Esophagus muscularis mucosa (tissue), 4 donors: ENCODE measurements around the gene VPS18. TPM values are rescaled to one million over a fixed set of nuclear protein-coding genes. Genes with fewer than 3 reads are reported as not detected.

Source experiments
- DNase-seq: peaks from one replicate; pipeline ENCODE4 v3.0.0-alpha.2; 2017; ENCODE audit errors: extremely low spot score
- H3K27ac ChIP-seq, 4 donors: fragments of 200-600 bp; sonication (generic); replicated peaks in 1 of 4; 1 replicate in 3 of 4; 2 replicates in 1 of 4; pipeline ENCODE4 v1.5.1; 2016 to 2019; ENCODE audit warnings: mild to moderate bottlenecking in 1 of 4
- H3K27me3 ChIP-seq, 4 donors: fragments of 200-600 bp; sonication (generic); one replicate each; pipeline versions ENCODE4 v1.5.1 to v1.6.0; 2016 to 2019
- H3K36me3 ChIP-seq, 4 donors: fragments of 200-600 bp; sonication (generic); one replicate each; pipeline ENCODE4 v1.5.1; 2016 to 2019
- H3K4me1 ChIP-seq, 4 donors: fragments of 200-600 bp; sonication (generic); one replicate each; pipeline ENCODE4 v1.5.1; 2016 to 2019
- H3K4me3 ChIP-seq, 4 donors: fragments of 200-600 bp; sonication (generic); 1 replicate in 2 of 4; 2 replicates in 2 of 4; pipeline ENCODE4 v1.5.1; 2016 to 2019; ENCODE audit warnings: mild to moderate bottlenecking in 4 of 4, moderate library complexity in 1 of 4
- H3K9me3 ChIP-seq, 4 donors: fragments of 200-600 bp; sonication (generic); 1 replicate in 3 of 4; 2 replicates in 1 of 4; pipeline ENCODE4 v1.5.1; 2016 to 2019
- CTCF ChIP-seq, 3 experiments: fragments of 200-600 bp in 2 of 3; fragments of 450-650 bp in 1 of 3; sonication (generic) in 2 of 3; IDR thresholded peaks; one replicate each; pipeline ENCODE4 v1.5.1; 2017 to 2019; ENCODE audit warnings: antibody characterized with exemption in 3 of 3, mild to moderate bottlenecking in 2 of 3, moderate library complexity in 1 of 3
- EP300 ChIP-seq: sonication (generic); formaldehyde crosslinking; IDR thresholded peaks from one replicate; pipeline ENCODE4 v1.6.1; 2017; ENCODE audit warnings: antibody characterized with exemption
- POLR2A ChIP-seq: fragments of 450-650 bp; IDR thresholded peaks from one replicate; pipeline ENCODE4 v1.6.1; 2017; ENCODE audit warnings: antibody characterized with exemption, moderate library complexity, mild to moderate bottlenecking, low read depth
- POLR2AphosphoS5 ChIP-seq, 2 donors: sonication (generic); formaldehyde crosslinking; IDR thresholded peaks; one replicate each; pipeline ENCODE4 v1.6.1; 2017; ENCODE audit warnings: antibody characterized with exemption in 2 of 2
- WGBS: methylation state at CpG from one replicate; pipeline ENCODE4 v1.1.5; 2018; 5-methylcytosine and 5-hydroxymethylcytosine counted together
- intact Hi-C: fragments of 100-400 bp; cut with DNase I; formaldehyde crosslinking; loops from one replicate; pipeline ENCODE4 v1.15.1; 2023
- total RNA-seq, 4 donors: library from RNA; depleted of rRNA; stranded (reverse); fragments of >200 nt; gene quantifications; one replicate each; pipeline versions ENCODE4 v1.1.0 to v1.2.1, GENCODE V29; 2016

Gene VPS18
- total RNA-seq, 4 donors from 2014 or later: 28.7 to 36.6 (median 32.2) TPM

GRCh38 chr15:40909662-40910630, 15.7 kb downstream of the VPS18 start:
- Histone ChIP-seq H3K27me3 (no peaks in the 10 kb centered on the region), H3K4me1 (peaks cover 24 to 41% (median 31%) of the 10 kb centered on the region in 4 donors), H3K4me3 (no peak overlapping the region), H3K36me3 (peaks cover 0 to under 1% (median 0%) of the 10 kb centered on the region in 4 donors), H3K27ac (no peak overlapping the region), H3K9me3 (no peaks in the 10 kb centered on the region)
- 72% methylated on average over 16 of the region's 17 CpGs for WGBS
- TF ChIP-seq CTCF (IDR thresholded peaks at IDR 0.05) (no peak), EP300 (no peak), POLR2AphosphoS5 (IDR thresholded peaks at IDR 0.05) (no peak), POLR2A (no peak)
- DNase-seq: no peak
- intact Hi-C loops: no loop called here

GRCh38 chr15:40911141-40911540, 16.9 kb downstream of the VPS18 start:
- DNase-seq: no peak
- Histone ChIP-seq H3K36me3 (no peaks in the 10 kb centered on the region), H3K9me3 (no peaks in the 10 kb centered on the region), H3K27me3 (no peaks in the 10 kb centered on the region), H3K4me3 (no peak overlapping the region), H3K4me1 (peaks cover 15 to 33% (median 24%) of the 10 kb centered on the region in 4 donors), H3K27ac (no peak overlapping the region)
- intact Hi-C loops: no loop called here
- 69% methylated on average over 7 of the region's 7 CpGs for WGBS
- no peak for TF ChIP-seq CTCF (IDR thresholded peaks at IDR 0.05)
- no peak for TF ChIP-seq EP300
- TF ChIP-seq POLR2AphosphoS5 (IDR thresholded peaks at IDR 0.05): no peak

GRCh38 chr15:40911693-40912092, 17.4 kb downstream of the VPS18 start:
- 91% methylated on average over 2 of the region's 2 CpGs for WGBS
- no peaks in the 10 kb centered on the region for H3K27me3 ChIP-seq
- intact Hi-C loops: no loop called here
- TF ChIP-seq EP300: no peak
- TF ChIP-seq POLR2A: no peak
- no peak for TF ChIP-seq CTCF (IDR thresholded peaks at IDR 0.05)
- no peak for TF ChIP-seq POLR2AphosphoS5 (IDR thresholded peaks at IDR 0.05)
- no peak overlapping the region for H3K27ac ChIP-seq
- H3K4me1 ChIP-seq: peaks cover 9 to 28% (median 19%) of the 10 kb centered on the region in 4 donors
- DNase-seq: no peak
- no peak overlapping the region for H3K4me3 ChIP-seq
- no peaks in the 10 kb centered on the region for H3K9me3 ChIP-seq
- no peaks in the 10 kb centered on the region for H3K36me3 ChIP-seq

- Histone ChIP-seq H3K27me3 (peaks cover 0 to 1% (median 0%) of the 10 kb centered on the region in 4 donors), H3K27ac (no peak overlapping the region), H3K4me3 (no peak overlapping the region), H3K9me3 (no peaks in the 10 kb centered on the region), H3K36me3 (no peaks in the 10 kb centered on the region), H3K4me1 (peaks cover 1 to 22% (median 11%) of the 10 kb centered on the region in 4 donors)
- DNase-seq: no peak
- TF ChIP-seq EP300: no peak
- TF ChIP-seq POLR2A: no peak
- no peak for TF ChIP-seq CTCF (IDR thresholded peaks at IDR 0.05)
- no peak for TF ChIP-seq POLR2AphosphoS5 (IDR thresholded peaks at IDR 0.05)
- intact Hi-C loops: no loop called here
- WGBS: 74% methylated on average over 6 of the region's 6 CpGs
Measured at GRCh38 chr15:40912478-40912877, 18.2 kb downstream of the VPS18 start.
